Hepatocyte (in vitro differentiated cells): ENCODE measurements around the gene GINS2. TPM values are rescaled to one million over a fixed set of nuclear protein-coding genes. Genes with fewer than 3 reads are reported as not detected.

ENCODE experiments used
- DNase-seq: peaks from one replicate; pipeline ENCODE4 v3.0.0-alpha.2; 2016; ENCODE audit warnings: low spot score
- H2AFZ ChIP-seq: fragments of 200-600 bp; sonication (generic); 2 replicates; pipeline ENCODE4 v1.6.0; 2016; ENCODE audit warnings: antibody characterized with exemption, mild to moderate bottlenecking
- H3K27ac ChIP-seq: fragments of 200-600 bp; sonication (generic); 2 replicates; pipeline ENCODE4 v1.5.1; 2016; ENCODE audit warnings: mild to moderate bottlenecking
- H3K27me3 ChIP-seq: fragments of 200-600 bp; sonication (generic); 2 replicates; pipeline ENCODE4 v1.6.1; 2016
- H3K36me3 ChIP-seq: fragments of 200-600 bp; sonication (generic); replicated peaks from 2 replicates; pipeline ENCODE4 v1.5.1; 2016; ENCODE audit warnings: low read depth; ENCODE audit not compliant: insufficient read depth
- H3K4me1 ChIP-seq: fragments of 200-600 bp; sonication (generic); 2 replicates; pipeline ENCODE4 v1.5.1; 2016; ENCODE audit warnings: mild to moderate bottlenecking, moderate library complexity; ENCODE audit not compliant: insufficient read depth
- H3K4me2 ChIP-seq: fragments of 200-600 bp; sonication (generic); 2 replicates; pipeline ENCODE4 v1.6.0; 2016
- H3K4me3 ChIP-seq: fragments of 200-600 bp; sonication (generic); 2 replicates; pipeline ENCODE4 v1.5.1; 2016; ENCODE audit warnings: mild to moderate bottlenecking
- H3K79me2 ChIP-seq: fragments of 200-600 bp; sonication (generic); 2 replicates; pipeline ENCODE4 v1.6.0; 2017; ENCODE audit warnings: mild to moderate bottlenecking
- H3K9me2 ChIP-seq: fragments of 200-600 bp; sonication (generic); replicated peaks from 2 replicates; pipeline ENCODE4 v1.6.0; 2017; ENCODE audit warnings: mild to moderate bottlenecking; ENCODE audit not compliant: insufficient read depth
- H3K9me3 ChIP-seq: fragments of 200-600 bp; sonication (generic); 2 replicates; pipeline ENCODE4 v1.5.1; 2016; ENCODE audit warnings: low read depth, mild to moderate bottlenecking
- H4K20me1 ChIP-seq: fragments of 200-600 bp; sonication (generic); 2 replicates; pipeline ENCODE4 v1.6.0; 2016; ENCODE audit warnings: mild to moderate bottlenecking; ENCODE audit not compliant: insufficient read depth, poor library complexity, severe bottlenecking
- EZH2 ChIP-seq: fragments of 200-600 bp; sonication (generic); IDR thresholded peaks from 2 replicates; pipeline ENCODE4 v1.6.1; 2016; ENCODE audit warnings: antibody characterized with exemption, mild to moderate bottlenecking, borderline replicate concordance
- EZH2phosphoT487 ChIP-seq: fragments of 200-600 bp; sonication (generic); IDR thresholded peaks from one replicate; pipeline ENCODE4 v1.6.1; 2018; ENCODE audit warnings: antibody characterized with exemption, mild to moderate bottlenecking, low read depth, moderate library complexity; ENCODE audit not compliant: unreplicated experiment, severe bottlenecking
- WGBS: methylation state at CpG from one replicate; pipeline ENCODE4 v1.1.6; 2016; ENCODE audit warnings: low lambda C conversion rate; ENCODE audit errors: missing lambda C conversion rate; 5-methylcytosine and 5-hydroxymethylcytosine counted together
- polyA plus RNA-seq: library from polyadenylated mRNA; unstranded; fragments of >200 nt; fragmentation: Nextera tagmentation; extraction: Ambion mirVana; gene quantifications from 2 replicates; pipeline ENCODE4 v1.2.1, GENCODE V29; 2016
- total RNA-seq: library from RNA; depleted of rRNA; stranded (reverse); fragments of >200 nt; gene quantifications from 2 replicates; pipeline ENCODE4 v1.2.3, GENCODE V29; 2014
- TF ChIP-seq, protein P1 (sequence below): fragments of 200-600 bp; sonication (generic); IDR thresholded peaks from 2 replicates; pipeline ENCODE4 v1.5.1; 2016; ENCODE audit warnings: antibody characterized with exemption, mild to moderate bottlenecking; ENCODE audit not compliant: poor library complexity

Gene GINS2
- total and polyA plus RNA-seq, 2 experiments from 2014 or later: 6.3 to 7.5 TPM

- H3K9me3 ChIP-seq: no peaks in the 10 kb centered on the region
- no peak overlapping the region for H3K4me2 ChIP-seq
- WGBS: 66% methylated on average over 13 of the region's 13 CpGs
- no peaks in the 10 kb centered on the region for H3K79me2 ChIP-seq
- H2AFZ ChIP-seq: no peak overlapping the region
- TF ChIP-seq EZH2phosphoT487: no peak
- no peak for TF ChIP-seq EZH2
- TF ChIP-seq, protein P1, sequence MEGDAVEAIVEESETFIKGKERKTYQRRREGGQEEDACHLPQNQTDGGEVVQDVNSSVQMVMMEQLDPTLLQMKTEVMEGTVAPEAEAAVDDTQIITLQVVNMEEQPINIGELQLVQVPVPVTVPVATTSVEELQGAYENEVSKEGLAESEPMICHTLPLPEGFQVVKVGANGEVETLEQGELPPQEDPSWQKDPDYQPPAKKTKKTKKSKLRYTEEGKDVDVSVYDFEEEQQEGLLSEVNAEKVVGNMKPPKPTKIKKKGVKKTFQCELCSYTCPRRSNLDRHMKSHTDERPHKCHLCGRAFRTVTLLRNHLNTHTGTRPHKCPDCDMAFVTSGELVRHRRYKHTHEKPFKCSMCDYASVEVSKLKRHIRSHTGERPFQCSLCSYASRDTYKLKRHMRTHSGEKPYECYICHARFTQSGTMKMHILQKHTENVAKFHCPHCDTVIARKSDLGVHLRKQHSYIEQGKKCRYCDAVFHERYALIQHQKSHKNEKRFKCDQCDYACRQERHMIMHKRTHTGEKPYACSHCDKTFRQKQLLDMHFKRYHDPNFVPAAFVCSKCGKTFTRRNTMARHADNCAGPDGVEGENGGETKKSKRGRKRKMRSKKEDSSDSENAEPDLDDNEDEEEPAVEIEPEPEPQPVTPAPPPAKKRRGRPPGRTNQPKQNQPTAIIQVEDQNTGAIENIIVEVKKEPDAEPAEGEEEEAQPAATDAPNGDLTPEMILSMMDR: no peak
- peak; percentile 46 for DNase-seq
- no peaks in the 10 kb centered on the region for H4K20me1 ChIP-seq
- H3K36me3 ChIP-seq: no peaks in the 10 kb centered on the region
- no peaks in the 10 kb centered on the region for H3K9me2 ChIP-seq
- H3K4me1 ChIP-seq: no peaks in the 10 kb centered on the region
- H3K4me3 ChIP-seq: no peak overlapping the region
- no peaks in the 10 kb centered on the region for H3K27me3 ChIP-seq
- peak overlapping the region; percentile 37 for H3K27ac ChIP-seq
These were observed 44.5 kb upstream of the GINS2 start for GRCh38 chr16:85733155-85733838.

- TF ChIP-seq, protein P1: no peak
- no peak for TF ChIP-seq EZH2phosphoT487
- no peak for TF ChIP-seq EZH2
- Histone ChIP-seq H3K9me3 (no peaks in the 10 kb centered on the region), H3K4me2 (no peak overlapping the region), H3K9me2 (no peaks in the 10 kb centered on the region), H3K79me2 (no peaks in the 10 kb centered on the region), H3K36me3 (no peaks in the 10 kb centered on the region), H3K27ac (no peak overlapping the region), H3K4me1 (no peaks in the 10 kb centered on the region), H3K4me3 (no peak overlapping the region), H4K20me1 (no peaks in the 10 kb centered on the region), H2AFZ (no peak overlapping the region), H3K27me3 (no peaks in the 10 kb centered on the region)
- DNase-seq: no peak
- 81% methylated on average over 5 of the region's 5 CpGs for WGBS
These were observed 42.4 kb upstream of the GINS2 start for GRCh38 chr16:85731179-85731578.

DNA sequence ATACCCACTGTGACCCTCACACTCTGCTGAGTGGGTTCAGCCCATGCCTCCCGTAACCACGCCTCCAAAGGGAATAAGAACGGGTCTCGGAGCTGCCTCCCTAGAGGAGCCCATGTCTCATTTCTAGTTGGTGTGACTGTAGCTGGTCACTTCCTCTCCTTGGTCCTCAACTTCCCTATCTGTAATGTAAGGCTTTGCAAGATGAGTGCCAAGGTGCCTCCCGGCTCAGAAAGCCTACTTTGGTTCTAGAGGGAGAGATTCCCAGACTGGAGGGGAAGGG is 41.4 kb upstream of the GINS2 start:
- no peak for TF ChIP-seq EZH2phosphoT487
- TF ChIP-seq, protein P1: no peak
- Histone ChIP-seq H3K4me2 (no peak overlapping the region), H3K9me3 (no peaks in the 10 kb centered on the region), H3K27ac (no peak overlapping the region), H4K20me1 (no peaks in the 10 kb centered on the region), H2AFZ (no peak overlapping the region), H3K27me3 (no peaks in the 10 kb centered on the region), H3K36me3 (no peaks in the 10 kb centered on the region), H3K79me2 (no peaks in the 10 kb centered on the region), H3K9me2 (no peaks in the 10 kb centered on the region), H3K4me1 (no peaks in the 10 kb centered on the region), H3K4me3 (no peak overlapping the region)
- no peak for DNase-seq
- WGBS: 90% methylated on average over 5 of the region's 5 CpGs
